B cell (primary cell): ENCODE measurements around the gene POU2F3. TPM values are rescaled to one million over a fixed set of nuclear protein-coding genes. Genes with fewer than 3 reads are reported as not detected.

Source experiments
- ATAC-seq: fragments of 200-7000 bp; cut with Tn5 transposase; one replicate; pipeline ENCODE4 v1.10.0; 2021; ENCODE audit warnings: low read depth, mild to moderate bottlenecking, moderate number of reproducible peaks, moderate library complexity
- CTCF ChIA-PET: fragments of 350-600 bp; sonication (Branson Sonifier 250); formaldehyde crosslinking; loops from one replicate; lab custom pipeline; 2021; ENCODE audit warnings: antibody characterized with exemption, inconsistent platforms; lab: Charles Lee
- POLR2A ChIA-PET: fragments of 350-600 bp; sonication (Branson Sonifier 250); formaldehyde crosslinking; loops from one replicate; lab custom pipeline; 2021; ENCODE audit warnings: antibody characterized with exemption; lab: Charles Lee
- DNase-seq: peaks from one replicate; pipeline ENCODE4 v3.0.0; 2013
- H2AFZ ChIP-seq: 2 replicates; pipeline ENCODE4 v1.6.1; 2012; ENCODE audit warnings: mild to moderate bottlenecking, low read depth, low read length; ENCODE audit not compliant: insufficient read depth, poor library complexity, severe bottlenecking
- H3K27ac ChIP-seq, 2 donors: 1 replicate in 1 of 2; 2 replicates in 1 of 2; pipeline ENCODE4 v1.5.1; 2012 to 2013; ENCODE audit warnings: low read length in 2 of 2, mild to moderate bottlenecking in 2 of 2, moderate library complexity in 1 of 2
- H3K27me3 ChIP-seq, 4 experiments: fragments of 200-600 bp in 1 of 4; sonication (generic) in 1 of 4; replicated peaks in 1 of 4; 1 replicate in 2 of 4; 2 replicates in 2 of 4; pipeline versions ENCODE4 v1.6.1 to v1.7.0; 2013 to 2016; ENCODE audit warnings: low read length in 3 of 4, mild to moderate bottlenecking in 2 of 4, mixed read lengths in 1 of 4, moderate library complexity in 1 of 4; ENCODE audit not compliant: insufficient read depth in 4 of 4, control insufficient read depth in 3 of 4; ENCODE audit errors: control extremely low read depth in 1 of 4
- H3K36me3 ChIP-seq, 2 experiments: replicated peaks in 1 of 2; 1 replicate in 1 of 2; 2 replicates in 1 of 2; pipeline versions ENCODE4 v1.6.1 to v1.7.1; 2013; ENCODE audit warnings: low read length in 1 of 2; ENCODE audit not compliant: insufficient read depth in 2 of 2, control insufficient read depth in 1 of 2; ENCODE audit errors: control extremely low read depth in 1 of 2, extremely low read depth in 1 of 2
- H3K4me1 ChIP-seq, 2 donors: fragments of 200-600 bp in 1 of 2; sonication (generic) in 1 of 2; 1 replicate in 1 of 2; 2 replicates in 1 of 2; pipeline versions ENCODE4 v1.5.1 to v1.6.1; 2013 to 2017; ENCODE audit warnings: low read length in 2 of 2; ENCODE audit not compliant: control insufficient read depth in 2 of 2, insufficient read depth in 2 of 2
- H3K4me2 ChIP-seq: replicated peaks from 2 replicates; pipeline ENCODE3; 2012; ENCODE audit warnings: mild to moderate bottlenecking, low read depth, low read length; ENCODE audit not compliant: poor library complexity, severe bottlenecking
- H3K4me3 ChIP-seq, 5 experiments: fragments of 200-600 bp in 1 of 5; sonication (generic) in 1 of 5; 1 replicate in 3 of 5; 2 replicates in 2 of 5; pipeline versions ENCODE4 v1.5.1 to v1.7.0; 2011 to 2016; ENCODE audit warnings: low read length in 4 of 5, mild to moderate bottlenecking in 4 of 5, low read depth in 2 of 5, control low read depth in 1 of 5, moderate library complexity in 1 of 5; ENCODE audit not compliant: insufficient read depth in 1 of 5; ENCODE audit errors: control extremely low read depth in 1 of 5, extremely low read depth in 1 of 5
- H3K79me2 ChIP-seq: fragments of 200-600 bp; sonication (generic); one replicate; pipeline ENCODE4 v1.6.0; 2016; ENCODE audit warnings: low read length; ENCODE audit not compliant: control insufficient read depth, insufficient read depth
- H3K9ac ChIP-seq: fragments of 200-600 bp; sonication (generic); 2 replicates; pipeline ENCODE4 v1.6.1; 2017; ENCODE audit warnings: mild to moderate bottlenecking, low read length, moderate library complexity
- H3K9me3 ChIP-seq, 3 donors: one replicate each; pipeline versions ENCODE4 v1.6.1 to v1.7.1; 2013; ENCODE audit warnings: low read length in 2 of 3; ENCODE audit not compliant: control insufficient read depth in 2 of 3, insufficient read depth in 1 of 3; ENCODE audit errors: control extremely low read depth in 1 of 3
- H4K20me1 ChIP-seq: 2 replicates; pipeline ENCODE4 v1.6.0; 2012; ENCODE audit warnings: mild to moderate bottlenecking, low read length; ENCODE audit not compliant: insufficient read depth, control insufficient read depth, poor library complexity, severe bottlenecking
- H3K27ac Mint-ChIP-seq: one replicate; pipeline ENCODE4 v1.8.0; 2021; ENCODE audit warnings: mixed read lengths
- H3K27me3 Mint-ChIP-seq: one replicate; pipeline ENCODE4 v1.8.0; 2021; ENCODE audit warnings: mixed read lengths
- H3K4me1 Mint-ChIP-seq: one replicate; pipeline ENCODE4 v1.8.0; 2021; ENCODE audit warnings: mixed read lengths
- H3K4me3 Mint-ChIP-seq: one replicate; pipeline ENCODE4 v1.8.0; 2021; ENCODE audit warnings: mixed read lengths
- H3K9me3 Mint-ChIP-seq: one replicate; pipeline ENCODE4 v1.8.0; 2022; ENCODE audit warnings: mixed read lengths; ENCODE audit not compliant: insufficient read depth
- CTCF ChIP-seq: fragments of 200-600 bp; IDR thresholded peaks from one replicate; pipeline ENCODE4 v1.8.0; 2022; ENCODE audit warnings: antibody characterized with exemption, mild to moderate bottlenecking
- EZH2 ChIP-seq: IDR thresholded peaks from 2 replicates; pipeline ENCODE4 v1.6.1; 2012; ENCODE audit warnings: borderline replicate concordance, low read depth, mild to moderate bottlenecking, moderate library complexity, low read length; ENCODE audit not compliant: insufficient read depth, poor library complexity, severe bottlenecking
- WGBS: methylation state at CpG from one replicate; pipeline ENCODE4 v1.1.5; 2013; ENCODE audit warnings: missing lambda C conversion rate; ENCODE audit not compliant: insufficient coverage; 5-methylcytosine and 5-hydroxymethylcytosine counted together
- intact Hi-C: fragments of 100-400 bp; cut with micrococcal nuclease; formaldehyde crosslinking; loops from one replicate; pipeline ENCODE4 v1.10.0; 2022
- polyA plus RNA-seq: library from polyadenylated mRNA; depleted of rRNA; stranded (reverse); fragments of >200 nt; gene quantifications from 2 replicates; pipeline ENCODE4 v1.2.3, GENCODE V29; 2012
- total RNA-seq, 2 donors: library from RNA; stranded (reverse); fragments of 120-200 nt in 1 of 2; gene quantifications; 1 replicate in 1 of 2; 2 replicates in 1 of 2; pipeline versions ENCODE4 v1.2.3 to v1.2.4, GENCODE V29; 2013 to 2022

Gene POU2F3
- total and polyA plus RNA-seq, 2 donors (not counting 1 experiment from before 2014, with no cell fraction given): not detected

- Mint-ChIP-seq H3K27ac (no peak overlapping the region), H3K27me3 (peaks cover 8% of the 10 kb centered on the region), H3K4me1 (no peaks in the 10 kb centered on the region), H3K4me3 (no peak overlapping the region), H3K9me3 (no peaks in the 10 kb centered on the region)
- Histone ChIP-seq H3K9ac (no peak overlapping the region), H3K36me3 (no peaks in the 10 kb centered on the region), H2AFZ (no peak overlapping the region), H3K4me2 (no peak overlapping the region), H3K4me3 (no peak overlapping the region), H3K27me3 (peaks cover 0 to 3% (median 0%) of the 10 kb centered on the region in 4 experiments), H3K79me2 (no peaks in the 10 kb centered on the region), H4K20me1 (no peaks in the 10 kb centered on the region), H3K27ac (no peak overlapping the region), H3K4me1 (no peaks in the 10 kb centered on the region), H3K9me3 (no peaks in the 10 kb centered on the region)
- TF ChIP-seq CTCF: no peak
- TF ChIP-seq EZH2: no peak
- ChIA-PET CTCF (no interaction called here), POLR2A (no interaction called here)
- intact Hi-C loops: no loop called here
- WGBS: 88% methylated on average over 6 of the region's 7 CpGs
- DNase-seq: no peak
- no peak for ATAC-seq
Measured at GRCh38 chr11:120281143-120281795, 41.3 kb downstream of the POU2F3 start.

GRCh38 chr11:120283124-120283523, 43.2 kb downstream of the POU2F3 start:
- Histone ChIP-seq H3K27me3 (peaks cover 0 to 3% (median 0%) of the 10 kb centered on the region in 4 experiments), H3K4me1 (no peaks in the 10 kb centered on the region), H3K79me2 (no peaks in the 10 kb centered on the region), H3K36me3 (no peaks in the 10 kb centered on the region), H3K4me3 (no peak overlapping the region), H3K27ac (no peak overlapping the region), H2AFZ (no peak overlapping the region), H3K9me3 (no peaks in the 10 kb centered on the region), H4K20me1 (no peaks in the 10 kb centered on the region), H3K4me2 (no peak overlapping the region), H3K9ac (no peak overlapping the region)
- ChIA-PET CTCF (no interaction called here), POLR2A (no interaction called here)
- DNase-seq: no peak
- ATAC-seq: no peak
- no peak overlapping the region for H3K27ac Mint-ChIP-seq
- 58% methylated on average over 2 of the region's 2 CpGs for WGBS
- peaks cover 11% of the 10 kb centered on the region for H3K27me3 Mint-ChIP-seq
- no peak overlapping the region for H3K4me3 Mint-ChIP-seq
- intact Hi-C loops: no loop called here
- TF ChIP-seq EZH2 (no peak), CTCF (no peak)
- no peaks in the 10 kb centered on the region for H3K9me3 Mint-ChIP-seq
- no peaks in the 10 kb centered on the region for H3K4me1 Mint-ChIP-seq
